Neural cell (in vitro differentiated cells): ENCODE measurements around the gene CDK3. TPM values are rescaled to one million over a fixed set of nuclear protein-coding genes. Genes with fewer than 3 reads are reported as not detected.

Experiments
- H2AFZ ChIP-seq: fragments of 200-600, 300-800 bp; sonication (generic), shearing (Covaris generic); 2 replicates; pipeline ENCODE4 v1.6.0; 2014; ENCODE audit warnings: low read depth, mild to moderate bottlenecking, antibody characterized with exemption, low read length, moderate library complexity
- H3F3A ChIP-seq: fragments of 200-600 bp; shearing (Covaris generic); 2 replicates; pipeline ENCODE4 v1.6.1; 2016; ENCODE audit warnings: mild to moderate bottlenecking, moderate library complexity, mixed read lengths, antibody characterized with exemption, low read length; ENCODE audit not compliant: insufficient read depth, poor library complexity, severe bottlenecking
- H3K27ac ChIP-seq: fragments of 200-600, 300-800 bp; sonication (generic), shearing (Covaris generic); 2 replicates; pipeline ENCODE4 v1.5.1; 2014; ENCODE audit warnings: mild to moderate bottlenecking, low read length, moderate library complexity
- H3K27me3 ChIP-seq: fragments of 300-800, 200-600 bp; sonication (generic), shearing (Covaris generic); 2 replicates; pipeline ENCODE4 v1.6.0; 2014; ENCODE audit warnings: mild to moderate bottlenecking, low read depth, low read length, moderate library complexity; ENCODE audit not compliant: insufficient read depth
- H3K36me3 ChIP-seq: fragments of 300-800, 200-600 bp; sonication (generic), shearing (Covaris generic); 2 replicates; pipeline ENCODE4 v1.5.1; 2014; ENCODE audit warnings: mild to moderate bottlenecking, antibody characterized with exemption, low read length, moderate library complexity; ENCODE audit not compliant: insufficient read depth
- H3K4me2 ChIP-seq: fragments of 300-800, 200-600 bp; sonication (generic), shearing (Covaris generic); 2 replicates; pipeline ENCODE4 v1.6.0; 2014; ENCODE audit warnings: mild to moderate bottlenecking, low read length
- H3K4me3 ChIP-seq: fragments of 300-800, 200-600 bp; sonication (generic), shearing (Covaris generic); 2 replicates; pipeline ENCODE4 v1.5.1; 2014; ENCODE audit warnings: mild to moderate bottlenecking, low read length, moderate library complexity
- H3K79me2 ChIP-seq: fragments of 200-600 bp; shearing (Covaris generic); replicated peaks from 2 replicates; pipeline ENCODE4 v1.6.0; 2014; ENCODE audit warnings: mild to moderate bottlenecking, low read length, moderate library complexity; ENCODE audit not compliant: insufficient read depth
- H3K9ac ChIP-seq: fragments of 300-800, 200-600 bp; sonication (generic), shearing (Covaris generic); 2 replicates; pipeline ENCODE4 v1.6.1; 2016; ENCODE audit warnings: mild to moderate bottlenecking, low read length, mixed read lengths
- H3K9me2 ChIP-seq: fragments of 200-600 bp; shearing (Covaris generic); 2 replicates; pipeline ENCODE4 v1.6.1; 2016; ENCODE audit warnings: mild to moderate bottlenecking, low read length, mixed read lengths; ENCODE audit not compliant: insufficient read depth
- H3K9me3 ChIP-seq: fragments of 200-600, 300-800 bp; sonication (generic), shearing (Covaris generic); 2 replicates; pipeline ENCODE4 v1.6.1; 2016; ENCODE audit warnings: mild to moderate bottlenecking, mixed run types, low read length, moderate library complexity, mixed read lengths
- H4K20me1 ChIP-seq: fragments of 200-600 bp; shearing (Covaris generic); 2 replicates; pipeline ENCODE4 v1.6.1; 2016; ENCODE audit warnings: mild to moderate bottlenecking, mixed run types; ENCODE audit not compliant: insufficient read depth
- EP300 ChIP-seq: fragments of 450-650 bp; conservative IDR thresholded peaks from 2 replicates; pipeline ENCODE4 v1.6.1; 2014; ENCODE audit warnings: antibody characterized with exemption, mild to moderate bottlenecking, moderate library complexity; ENCODE audit not compliant: poor library complexity, severe bottlenecking
- EZH2 ChIP-seq: fragments of 200-600, 300-800 bp; shearing (Covaris generic), sonication (generic); IDR thresholded peaks from 2 replicates; pipeline ENCODE4 v1.6.1; 2014; ENCODE audit warnings: antibody characterized with exemption, low read length, borderline replicate concordance, mild to moderate bottlenecking; ENCODE audit not compliant: insufficient read depth, poor library complexity, severe bottlenecking
- MXI1 ChIP-seq: fragments of 450-650 bp; conservative IDR thresholded peaks from 2 replicates; pipeline ENCODE4 v1.6.1; 2014; ENCODE audit warnings: antibody characterized with exemption, mild to moderate bottlenecking; ENCODE audit not compliant: poor library complexity, severe bottlenecking
- POLR2AphosphoS5 ChIP-seq: IDR thresholded peaks from 2 replicates; pipeline ENCODE4 v1.6.1; 2012
- RAD21 ChIP-seq: fragments of 450-650 bp; conservative IDR thresholded peaks from 2 replicates; pipeline ENCODE4 v1.6.1; 2014; ENCODE audit warnings: antibody characterized with exemption, mild to moderate bottlenecking, moderate library complexity
- SMC3 ChIP-seq: fragments of 450-650 bp; conservative IDR thresholded peaks from 2 replicates; pipeline ENCODE4 v1.6.1; 2014; ENCODE audit warnings: antibody characterized with exemption, mild to moderate bottlenecking, moderate library complexity; ENCODE audit not compliant: poor library complexity
- TAF1 ChIP-seq: IDR thresholded peaks from 2 replicates; pipeline ENCODE4 v1.6.1; 2012; ENCODE audit warnings: low read depth
- polyA plus RNA-seq: library from polyadenylated mRNA; depleted of rRNA; stranded (reverse); fragments of >200 nt; gene quantifications from 2 replicates; pipeline ENCODE4 v1.2.3, GENCODE V29; 2014
- TF ChIP-seq, protein P1 (sequence below): IDR thresholded peaks from 2 replicates; pipeline ENCODE4 v1.6.1; 2012; ENCODE audit warnings: borderline replicate concordance
- TF ChIP-seq, protein P2 (sequence below): fragments of 450-650 bp; IDR thresholded peaks from 2 replicates; pipeline ENCODE4 v1.5.1; 2014; ENCODE audit warnings: antibody characterized with exemption, mild to moderate bottlenecking, moderate library complexity; ENCODE audit not compliant: poor library complexity, severe bottlenecking

CDK3 gene
- polyA plus RNA-seq, 1 donor from 2014 or later: 29.2 TPM

DNA sequence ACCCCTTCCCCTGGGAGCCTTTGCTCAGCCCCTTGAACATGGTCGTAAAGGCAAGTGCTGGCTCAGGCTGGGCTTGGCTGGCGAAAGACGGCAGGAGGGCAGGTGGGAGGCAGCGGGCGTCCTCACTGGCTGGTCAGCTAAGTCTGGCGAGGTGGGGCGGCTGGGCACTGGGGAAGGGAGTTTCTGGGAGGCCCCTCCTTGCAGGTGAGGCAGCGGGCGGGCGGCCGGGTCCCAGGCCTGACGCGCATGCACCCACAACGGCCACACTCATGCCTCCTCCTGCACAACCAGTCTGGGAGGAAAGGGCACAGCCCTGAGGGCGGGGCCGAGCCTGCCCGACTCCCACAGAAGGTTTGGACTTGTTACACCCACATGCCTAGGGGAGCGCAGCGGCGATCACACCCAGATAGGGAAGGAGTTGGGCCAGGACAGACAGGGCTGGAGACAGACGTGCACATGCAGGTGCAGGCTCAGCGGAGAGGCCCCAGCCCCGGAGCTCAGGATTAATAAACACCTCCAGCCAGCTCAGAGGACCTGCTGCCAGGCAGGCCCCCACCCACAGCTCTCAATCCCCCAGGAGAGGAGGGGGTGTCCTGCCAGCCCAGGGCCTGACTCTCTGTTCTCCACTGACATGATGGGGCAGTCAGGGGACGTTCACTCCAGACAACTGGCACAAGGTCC, 26.6 kb downstream of the CDK3 start, which contains the start of gene EVPL:
Gene EVPL, minus strand, starts transcription at position 148 of the 681 bp plus-strand sequence. Its CDS starts 108 bp downstream, at position 40.
- Histone ChIP-seq H3K79me2 (no peaks in the 10 kb centered on the region), H3K9me2 (no peaks in the 10 kb centered on the region), H3K27me3 (no peaks in the 10 kb centered on the region), H2AFZ (no peak within 1 kb of the TSS), H4K20me1 (no peaks in the 10 kb centered on the region), H3F3A (no peaks in the 10 kb centered on the region), H3K9me3 (no peaks in the 10 kb centered on the region), H3K36me3 (no peaks in the 10 kb centered on the region), H3K4me3 (no peak within 1 kb of the TSS), H3K27ac (no peak within 1 kb of the TSS), H3K9ac (no peak within 1 kb of the TSS), H3K4me2 (no peak within 1 kb of the TSS)
- TF ChIP-seq POLR2AphosphoS5 (no peak), EP300 (no peak), SMC3 (no peak), TAF1 (no peak), MXI1 (no peak), RAD21 (no peak), EZH2 (no peak)
- TF ChIP-seq, protein P1, sequence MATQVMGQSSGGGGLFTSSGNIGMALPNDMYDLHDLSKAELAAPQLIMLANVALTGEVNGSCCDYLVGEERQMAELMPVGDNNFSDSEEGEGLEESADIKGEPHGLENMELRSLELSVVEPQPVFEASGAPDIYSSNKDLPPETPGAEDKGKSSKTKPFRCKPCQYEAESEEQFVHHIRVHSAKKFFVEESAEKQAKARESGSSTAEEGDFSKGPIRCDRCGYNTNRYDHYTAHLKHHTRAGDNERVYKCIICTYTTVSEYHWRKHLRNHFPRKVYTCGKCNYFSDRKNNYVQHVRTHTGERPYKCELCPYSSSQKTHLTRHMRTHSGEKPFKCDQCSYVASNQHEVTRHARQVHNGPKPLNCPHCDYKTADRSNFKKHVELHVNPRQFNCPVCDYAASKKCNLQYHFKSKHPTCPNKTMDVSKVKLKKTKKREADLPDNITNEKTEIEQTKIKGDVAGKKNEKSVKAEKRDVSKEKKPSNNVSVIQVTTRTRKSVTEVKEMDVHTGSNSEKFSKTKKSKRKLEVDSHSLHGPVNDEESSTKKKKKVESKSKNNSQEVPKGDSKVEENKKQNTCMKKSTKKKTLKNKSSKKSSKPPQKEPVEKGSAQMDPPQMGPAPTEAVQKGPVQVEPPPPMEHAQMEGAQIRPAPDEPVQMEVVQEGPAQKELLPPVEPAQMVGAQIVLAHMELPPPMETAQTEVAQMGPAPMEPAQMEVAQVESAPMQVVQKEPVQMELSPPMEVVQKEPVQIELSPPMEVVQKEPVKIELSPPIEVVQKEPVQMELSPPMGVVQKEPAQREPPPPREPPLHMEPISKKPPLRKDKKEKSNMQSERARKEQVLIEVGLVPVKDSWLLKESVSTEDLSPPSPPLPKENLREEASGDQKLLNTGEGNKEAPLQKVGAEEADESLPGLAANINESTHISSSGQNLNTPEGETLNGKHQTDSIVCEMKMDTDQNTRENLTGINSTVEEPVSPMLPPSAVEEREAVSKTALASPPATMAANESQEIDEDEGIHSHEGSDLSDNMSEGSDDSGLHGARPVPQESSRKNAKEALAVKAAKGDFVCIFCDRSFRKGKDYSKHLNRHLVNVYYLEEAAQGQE: no peak
- TF ChIP-seq, protein P2, sequence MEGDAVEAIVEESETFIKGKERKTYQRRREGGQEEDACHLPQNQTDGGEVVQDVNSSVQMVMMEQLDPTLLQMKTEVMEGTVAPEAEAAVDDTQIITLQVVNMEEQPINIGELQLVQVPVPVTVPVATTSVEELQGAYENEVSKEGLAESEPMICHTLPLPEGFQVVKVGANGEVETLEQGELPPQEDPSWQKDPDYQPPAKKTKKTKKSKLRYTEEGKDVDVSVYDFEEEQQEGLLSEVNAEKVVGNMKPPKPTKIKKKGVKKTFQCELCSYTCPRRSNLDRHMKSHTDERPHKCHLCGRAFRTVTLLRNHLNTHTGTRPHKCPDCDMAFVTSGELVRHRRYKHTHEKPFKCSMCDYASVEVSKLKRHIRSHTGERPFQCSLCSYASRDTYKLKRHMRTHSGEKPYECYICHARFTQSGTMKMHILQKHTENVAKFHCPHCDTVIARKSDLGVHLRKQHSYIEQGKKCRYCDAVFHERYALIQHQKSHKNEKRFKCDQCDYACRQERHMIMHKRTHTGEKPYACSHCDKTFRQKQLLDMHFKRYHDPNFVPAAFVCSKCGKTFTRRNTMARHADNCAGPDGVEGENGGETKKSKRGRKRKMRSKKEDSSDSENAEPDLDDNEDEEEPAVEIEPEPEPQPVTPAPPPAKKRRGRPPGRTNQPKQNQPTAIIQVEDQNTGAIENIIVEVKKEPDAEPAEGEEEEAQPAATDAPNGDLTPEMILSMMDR: no peak

DNA sequence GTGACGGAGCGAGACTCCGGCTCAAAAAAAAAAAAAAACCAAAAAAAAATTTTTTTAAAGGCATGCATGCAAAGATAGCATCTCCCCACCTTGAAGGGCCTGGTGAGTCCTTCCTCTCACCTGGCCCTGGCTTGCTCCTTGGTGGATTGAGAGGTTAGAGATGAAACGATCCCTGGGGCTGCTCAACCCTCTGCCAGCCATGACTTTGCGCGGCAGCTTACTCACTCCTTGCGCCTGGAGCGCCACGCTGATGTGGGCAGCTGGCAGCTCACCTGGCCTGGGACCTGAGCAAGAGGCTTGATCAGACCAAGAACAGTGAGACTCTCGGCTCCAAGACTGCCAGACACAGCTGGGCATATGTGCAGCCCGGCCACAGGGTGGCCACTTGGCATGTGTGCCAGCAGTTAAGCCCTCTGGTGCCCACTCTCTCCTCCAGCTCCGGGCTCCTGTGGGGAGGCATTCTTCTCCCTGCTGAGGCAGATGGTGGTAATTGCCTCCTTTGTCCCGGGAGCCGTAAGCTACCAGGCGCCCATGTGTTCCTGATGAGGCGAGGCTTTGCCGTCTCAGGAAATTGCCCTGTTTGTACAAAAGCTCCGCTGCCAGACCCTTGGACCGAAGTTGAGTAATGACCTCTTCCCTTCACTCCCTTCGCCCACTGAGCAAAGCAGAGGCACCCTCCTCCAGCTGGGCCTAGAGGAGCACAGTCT, 31.6 kb downstream of the CDK3 start:
- TF ChIP-seq, protein P2: no peak
- TF ChIP-seq MXI1 (no peak), EZH2 (no peak), EP300 (no peak), SMC3 (no peak), RAD21 (no peak), POLR2AphosphoS5 (no peak), TAF1 (no peak)
- TF ChIP-seq, protein P1: no peak
- Histone ChIP-seq H3K79me2 (no peaks in the 10 kb centered on the region), H3K27ac (no peak overlapping the region), H3K4me2 (no peak overlapping the region), H3K4me3 (no peak overlapping the region), H3K9me3 (no peaks in the 10 kb centered on the region), H3K27me3 (no peaks in the 10 kb centered on the region), H3K9me2 (no peaks in the 10 kb centered on the region), H3K9ac (no peak overlapping the region), H3F3A (no peaks in the 10 kb centered on the region), H3K36me3 (no peaks in the 10 kb centered on the region), H2AFZ (no peak overlapping the region), H4K20me1 (no peaks in the 10 kb centered on the region)
